ENCODE measurements around the gene IFNA4.
"Not testable (repeated sequence)": the region's sequence is repeated elsewhere in the genome, so short reads cannot be mapped to it uniquely, and the experiment has no call there.

Gene IFNA4

GRCh38 chr9:21187487-21187886, at the start of gene IFNA4:
TSS of gene IFNA4 (minus strand) at chr9:21187587. CDS start at chr9:21187531, 56 bp downstream.
- H3K9me3 ChIP-seq (ENCODE audit: control insufficient read depth, insufficient read depth, low read length); H3K4me1 ChIP-seq (ENCODE audit: insufficient read depth, low read length); H3K9ac ChIP-seq (ENCODE audit: low read depth, low read length); H3K36me3 ChIP-seq (ENCODE audit: insufficient read depth, low read length): not testable (repeated sequence)

GRCh38 chr9:21236360-21236714, 49.0 kb upstream of the IFNA4 start:
- H3K36me3 ChIP-seq (ENCODE audit: insufficient read depth, low read length); H3K9me3 ChIP-seq (ENCODE audit: control insufficient read depth, insufficient read depth, low read length); H3K4me1 ChIP-seq (ENCODE audit: insufficient read depth, low read length); H3K9ac ChIP-seq (ENCODE audit: low read depth, low read length): not testable (repeated sequence)

- not testable (repeated sequence) for H3K4me1 ChIP-seq (ENCODE audit: insufficient read depth, low read length); H3K9ac ChIP-seq (ENCODE audit: low read depth, low read length); H3K9me3 ChIP-seq (ENCODE audit: control insufficient read depth, insufficient read depth, low read length); H3K36me3 ChIP-seq (ENCODE audit: insufficient read depth, low read length)
Measured at GRCh38 chr9:21235468-21236359, 48.3 kb upstream of the IFNA4 start.

- Histone ChIP-seq H3K36me3 (ENCODE audit: insufficient read depth, low read length) (no peaks in the 10 kb centered on the region), H3K9me3 (ENCODE audit: control insufficient read depth, insufficient read depth, low read length) (no peaks in the 10 kb centered on the region), H3K9ac (ENCODE audit: low read depth, low read length) (no peak overlapping the region), H3K4me1 (ENCODE audit: insufficient read depth, low read length) (no peaks in the 10 kb centered on the region)
Measured at GRCh38 chr9:21234153-21234687, 46.8 kb upstream of the IFNA4 start.

GRCh38 chr9:21233258-21233657, 45.9 kb upstream of the IFNA4 start:
- no peaks in the 10 kb centered on the region for H3K4me1 ChIP-seq (ENCODE audit: insufficient read depth, low read length)
- H3K36me3 ChIP-seq (ENCODE audit: insufficient read depth, low read length) = no peaks in the 10 kb centered on the region

GRCh38 chr9:21228122-21228521, 40.7 kb upstream of the IFNA4 start, which contains the start of gene IFNA17:
TSS of gene IFNA17 (minus strand) at chr9:21228222. CDS start at chr9:21228173, 49 bp downstream.
- Histone ChIP-seq H3K9ac (ENCODE audit: low read depth, low read length) (no peak within 1 kb of the TSS), H3K9me3 (ENCODE audit: control insufficient read depth, insufficient read depth, low read length) (no peaks in the 10 kb centered on the region), H3K36me3 (ENCODE audit: insufficient read depth, low read length) (no peaks in the 10 kb centered on the region), H3K4me1 (ENCODE audit: insufficient read depth, low read length) (no peaks in the 10 kb centered on the region)

More at GRCh38 chr9:21233258-21233657, 45.9 kb upstream of the IFNA4 start:
- no peaks in the 10 kb centered on the region for H3K9me3 ChIP-seq (ENCODE audit: control insufficient read depth, insufficient read depth, low read length)
- no peak overlapping the region for H3K9ac ChIP-seq (ENCODE audit: low read depth, low read length)

DNA sequence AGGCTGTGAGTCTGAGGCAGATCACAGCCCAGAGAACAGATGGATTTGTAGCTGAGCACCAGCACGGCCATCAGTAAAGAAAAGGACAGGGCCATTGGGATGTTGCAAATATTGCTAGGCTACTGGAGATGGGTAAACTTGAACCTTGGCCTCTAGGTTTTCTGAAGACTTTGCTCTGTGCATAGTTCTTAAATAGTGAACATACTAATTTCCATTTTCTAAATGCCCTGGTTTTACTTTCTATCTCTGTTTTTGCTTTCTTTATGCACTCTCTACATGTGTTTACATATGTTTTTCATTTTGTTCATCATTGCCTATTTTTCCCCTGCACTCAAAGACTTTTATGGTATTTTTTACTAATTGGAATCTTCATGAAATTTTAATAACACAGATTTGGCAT, 29.8 kb upstream of the IFNA4 start, which contains the start of gene IFNA16:
Gene IFNA16 (minus strand): TSS at position 101 of the 400 bp plus-strand sequence. CDS start 6 bp downstream, at position 95.
- H3K9me3 ChIP-seq (ENCODE audit: control insufficient read depth, insufficient read depth, low read length); H3K9ac ChIP-seq (ENCODE audit: low read depth, low read length); H3K4me1 ChIP-seq (ENCODE audit: insufficient read depth, low read length); H3K36me3 ChIP-seq (ENCODE audit: insufficient read depth, low read length): not testable (repeated sequence)

DNA sequence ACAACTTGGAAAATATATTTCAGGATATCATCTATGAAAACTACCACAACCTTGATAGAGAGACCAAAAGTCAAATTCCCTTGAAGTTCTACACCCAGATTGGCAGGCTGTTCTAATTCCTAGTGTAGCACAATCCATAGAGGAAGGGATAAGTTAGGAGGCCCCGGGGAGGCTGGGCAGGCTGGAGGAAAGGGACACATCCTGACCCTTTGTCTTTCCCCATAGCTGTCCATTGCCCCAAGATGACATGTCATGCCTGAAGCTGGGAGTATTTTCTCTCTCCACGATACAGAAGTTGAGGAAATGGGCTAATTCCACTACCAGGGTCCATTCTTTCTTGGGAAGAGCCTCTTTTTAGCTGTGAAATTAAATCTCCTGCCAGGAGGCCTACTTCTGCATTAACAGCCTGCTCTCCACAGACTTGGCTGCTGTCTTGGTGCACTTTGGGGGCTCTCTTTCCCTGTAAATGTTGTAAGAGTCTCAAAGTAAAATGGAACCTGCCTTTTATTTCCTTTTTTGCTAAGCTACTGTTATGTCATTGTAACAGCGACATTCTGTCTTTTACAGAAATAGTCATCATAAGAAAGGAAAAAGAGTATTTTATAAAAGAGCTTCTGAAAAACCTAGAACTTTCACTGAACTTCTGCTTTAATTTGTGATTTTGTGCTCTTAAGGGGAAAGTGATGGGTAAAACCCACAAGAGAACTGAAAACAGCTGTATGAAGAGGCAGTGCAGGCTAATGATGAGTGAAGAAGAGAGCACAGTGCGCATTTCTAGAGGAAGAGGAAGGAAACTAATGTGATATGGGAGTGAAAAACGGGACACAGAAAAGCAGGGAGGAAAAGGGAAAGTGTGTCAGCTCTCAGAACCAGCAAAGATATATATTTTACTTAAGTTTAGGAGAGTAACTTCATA, 26.3 kb upstream of the IFNA4 start:
- H3K4me1 ChIP-seq (ENCODE audit: insufficient read depth, low read length); H3K36me3 ChIP-seq (ENCODE audit: insufficient read depth, low read length); H3K9me3 ChIP-seq (ENCODE audit: control insufficient read depth, insufficient read depth, low read length); H3K9ac ChIP-seq (ENCODE audit: low read depth, low read length): not testable (repeated sequence)

DNA sequence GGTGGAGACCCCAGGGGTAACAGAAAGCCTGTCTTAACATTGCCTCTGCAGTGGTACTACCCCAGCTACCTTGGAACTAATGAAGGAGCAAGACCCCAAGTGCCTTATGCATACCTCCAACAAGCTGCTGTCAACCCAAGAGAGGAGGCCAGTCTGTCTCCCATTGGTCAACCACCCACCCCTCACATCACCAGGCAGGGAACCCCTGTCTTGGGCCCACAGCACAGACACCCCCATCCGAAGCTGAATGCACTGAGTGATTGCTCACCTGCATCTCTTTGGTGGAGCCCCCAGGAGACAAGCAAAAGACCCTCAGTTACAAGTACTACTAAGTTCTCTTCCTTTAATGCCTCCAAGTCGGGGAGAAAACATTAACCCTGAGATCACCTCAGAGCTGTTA, 24.8 kb upstream of the IFNA4 start:
- not testable (repeated sequence) for H3K9me3 ChIP-seq (ENCODE audit: control insufficient read depth, insufficient read depth, low read length); H3K4me1 ChIP-seq (ENCODE audit: insufficient read depth, low read length); H3K9ac ChIP-seq (ENCODE audit: low read depth, low read length); H3K36me3 ChIP-seq (ENCODE audit: insufficient read depth, low read length)

GRCh38 chr9:21210782-21211181, 23.4 kb upstream of the IFNA4 start:
- not testable (repeated sequence) for H3K4me1 ChIP-seq (ENCODE audit: insufficient read depth, low read length); H3K9ac ChIP-seq (ENCODE audit: low read depth, low read length); H3K9me3 ChIP-seq (ENCODE audit: control insufficient read depth, insufficient read depth, low read length); H3K36me3 ChIP-seq (ENCODE audit: insufficient read depth, low read length)

DNA sequence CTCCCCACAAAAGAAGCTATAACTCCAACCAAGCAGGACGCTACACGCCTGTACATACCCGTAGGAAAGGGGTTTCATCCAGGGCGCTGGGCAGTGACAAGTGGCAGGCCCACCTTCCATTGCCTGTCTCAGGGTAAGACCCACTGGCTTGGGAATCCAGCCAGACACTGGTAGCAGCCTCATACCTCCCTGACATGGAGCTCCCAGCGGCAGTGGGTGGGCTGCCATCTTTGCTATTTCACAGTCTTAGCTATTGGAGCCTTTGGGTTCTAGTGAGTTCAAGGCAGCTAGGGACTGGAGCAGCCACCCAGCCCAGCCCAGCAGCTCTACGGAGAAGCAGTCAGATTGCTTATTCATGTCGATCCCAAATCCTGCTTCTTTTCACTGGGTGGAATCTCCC, 22.9 kb upstream of the IFNA4 start:
- Histone ChIP-seq H3K36me3 (ENCODE audit: insufficient read depth, low read length) (no peaks in the 10 kb centered on the region), H3K9me3 (ENCODE audit: control insufficient read depth, insufficient read depth, low read length) (no peaks in the 10 kb centered on the region), H3K4me1 (ENCODE audit: insufficient read depth, low read length) (no peaks in the 10 kb centered on the region)

GRCh38 chr9:21207043-21207442, 19.7 kb upstream of the IFNA4 start, which contains the start of gene IFNA10:
TSS of gene IFNA10 (minus strand) at chr9:21207143. CDS start at chr9:21207097, 46 bp downstream.
- not testable (repeated sequence) for H3K9me3 ChIP-seq (ENCODE audit: control insufficient read depth, insufficient read depth, low read length); H3K36me3 ChIP-seq (ENCODE audit: insufficient read depth, low read length); H3K4me1 ChIP-seq (ENCODE audit: insufficient read depth, low read length); H3K9ac ChIP-seq (ENCODE audit: low read depth, low read length)

More for the DNA sequence above, 22.9 kb upstream of the IFNA4 start:
- no peak overlapping the region for H3K9ac ChIP-seq (ENCODE audit: low read depth, low read length)

DNA sequence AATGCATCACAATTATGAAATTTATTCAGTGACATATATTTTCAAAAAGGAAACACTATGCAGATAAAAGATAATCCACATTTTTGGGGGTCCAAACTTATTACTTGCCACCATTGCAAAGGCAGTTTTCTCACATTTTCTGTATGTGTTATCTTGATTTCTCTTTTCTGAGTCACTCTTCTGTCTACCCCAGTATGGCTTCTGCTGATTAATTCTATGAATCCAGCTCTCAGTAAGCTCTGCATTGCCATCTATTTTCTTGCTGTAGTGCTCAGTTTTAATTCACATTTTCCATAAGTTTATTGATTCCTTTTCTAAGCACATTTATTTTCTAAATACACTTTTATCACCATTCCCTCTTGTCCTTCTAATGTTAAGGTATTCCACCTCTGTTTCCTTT, 17.8 kb upstream of the IFNA4 start:
- Histone ChIP-seq H3K9ac (ENCODE audit: low read depth, low read length) (no peak overlapping the region), H3K4me1 (ENCODE audit: insufficient read depth, low read length) (no peaks in the 10 kb centered on the region), H3K9me3 (ENCODE audit: control insufficient read depth, insufficient read depth, low read length) (no peaks in the 10 kb centered on the region), H3K36me3 (ENCODE audit: insufficient read depth, low read length) (no peaks in the 10 kb centered on the region)

GRCh38 chr9:21202105-21202504, 14.7 kb upstream of the IFNA4 start, which contains the start of gene IFNA7:
TSS of gene IFNA7 (minus strand) at chr9:21202205. CDS start at chr9:21202165, 40 bp downstream.
- not testable (repeated sequence) for H3K36me3 ChIP-seq (ENCODE audit: insufficient read depth, low read length); H3K4me1 ChIP-seq (ENCODE audit: insufficient read depth, low read length); H3K9me3 ChIP-seq (ENCODE audit: control insufficient read depth, insufficient read depth, low read length); H3K9ac ChIP-seq (ENCODE audit: low read depth, low read length)

Measured in ES-I3 (cell line).